SH-SY5Y (cell line): ENCODE data around the gene SKAP1.

Source experiments
- GATA2 ChIP-seq: IDR thresholded peaks from 2 replicates; pipeline ENCODE4 v1.6.1; 2011; ENCODE audit warnings: mild to moderate bottlenecking, low read depth, low read length
- GATA3 ChIP-seq: IDR thresholded peaks from 2 replicates; pipeline ENCODE4 v1.6.1; 2011; ENCODE audit warnings: low read depth, mild to moderate bottlenecking, low read length, moderate library complexity

- TF ChIP-seq GATA3 (no peak), GATA2 (no peak)
These were observed 166.3 kb downstream of the SKAP1 start for GRCh38 chr17:48263731-48264035.
